Measurements from ENCODE around the gene THBD.

THBD gene

DNA sequence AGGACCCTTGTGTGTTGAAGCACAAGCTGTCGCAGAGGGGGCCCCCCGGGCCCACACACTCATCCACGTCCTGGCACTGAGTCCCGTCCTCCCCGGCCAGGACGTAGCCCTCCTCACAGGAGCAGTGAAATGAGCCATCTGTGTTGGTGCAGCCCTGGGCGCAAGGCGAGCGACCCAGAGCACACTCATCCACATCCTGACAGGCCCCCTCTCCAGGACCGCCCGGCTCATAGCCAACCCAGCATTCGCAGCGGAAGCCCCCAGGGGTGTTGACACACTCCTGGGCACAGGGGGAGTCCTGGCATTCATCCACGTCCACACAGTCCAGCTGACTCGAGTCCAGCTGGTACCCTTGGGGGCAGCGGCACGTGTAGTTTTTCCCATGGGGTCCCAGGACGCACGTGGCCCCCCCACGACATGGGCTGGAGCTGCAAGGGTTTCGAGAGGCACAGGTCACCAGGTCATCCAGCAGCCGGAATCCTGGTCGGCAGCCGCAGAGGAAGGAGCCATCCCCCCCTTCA, 35.4 kb upstream of the THBD start:
- no peak for DNase-seq (ENCODE audit: low read depth)

DNA sequence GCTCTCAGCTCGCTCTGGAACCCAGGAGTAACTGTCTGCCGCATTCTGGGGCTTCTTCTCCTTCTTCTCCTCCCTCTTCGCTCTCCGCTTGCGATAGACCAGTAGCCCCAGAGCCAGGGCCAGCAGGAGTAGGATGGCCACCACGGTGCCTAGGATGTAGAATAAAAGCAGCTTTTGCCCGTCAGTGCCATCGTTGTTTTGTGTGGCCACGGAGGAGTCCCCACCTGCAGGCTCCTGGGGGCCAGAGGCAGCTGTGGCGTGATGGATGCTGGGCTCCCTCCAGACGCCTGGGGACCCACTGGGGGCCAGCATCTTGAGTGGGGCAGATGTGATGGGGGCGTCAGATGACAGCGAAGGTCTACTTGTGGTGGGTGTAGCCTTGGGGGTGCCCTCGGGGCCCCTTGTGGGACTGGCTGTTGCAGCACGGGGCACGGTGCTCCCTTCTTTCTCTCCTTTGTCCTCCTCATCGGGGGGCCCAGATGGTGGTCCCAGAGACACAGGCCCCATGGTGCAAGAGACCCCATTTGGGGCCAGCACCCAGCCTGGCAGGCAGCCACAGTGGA, 34.9 kb upstream of the THBD start:
- no peak for DNase-seq (ENCODE audit: low read depth)

DNA sequence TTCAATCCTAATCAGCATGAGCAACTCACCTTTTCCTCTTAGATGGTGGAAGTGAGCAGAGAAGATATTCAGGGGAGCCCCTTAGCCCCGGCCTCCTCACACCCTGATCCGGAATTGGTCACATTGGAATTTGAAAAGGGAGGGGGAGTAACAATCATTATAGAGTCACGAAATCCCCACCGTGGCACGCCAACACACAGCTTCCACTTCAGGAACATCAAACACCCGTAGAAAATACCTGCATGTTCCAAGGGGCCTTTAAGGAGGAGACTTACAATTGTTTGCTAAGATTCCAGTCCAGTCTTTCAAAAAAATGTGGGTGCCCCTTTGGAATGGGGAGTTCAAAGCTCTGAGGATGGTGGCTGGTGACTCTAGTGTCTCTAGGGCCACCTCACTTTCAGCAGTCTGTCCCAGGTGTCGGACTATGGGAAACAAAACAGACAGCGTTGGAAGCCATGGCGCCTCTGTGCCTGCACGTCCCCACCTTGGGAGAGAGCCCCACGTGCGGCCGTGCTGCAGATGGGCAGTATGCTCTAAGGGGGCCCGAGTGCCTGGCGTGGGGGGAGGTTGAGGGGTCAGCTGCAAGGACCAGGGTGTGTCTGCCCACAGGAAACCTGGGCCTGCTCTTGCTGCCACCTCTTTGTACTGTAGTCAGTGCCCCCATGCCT, 34.2 kb upstream of the THBD start:
- no peak for DNase-seq (ENCODE audit: low read depth)

DNA sequence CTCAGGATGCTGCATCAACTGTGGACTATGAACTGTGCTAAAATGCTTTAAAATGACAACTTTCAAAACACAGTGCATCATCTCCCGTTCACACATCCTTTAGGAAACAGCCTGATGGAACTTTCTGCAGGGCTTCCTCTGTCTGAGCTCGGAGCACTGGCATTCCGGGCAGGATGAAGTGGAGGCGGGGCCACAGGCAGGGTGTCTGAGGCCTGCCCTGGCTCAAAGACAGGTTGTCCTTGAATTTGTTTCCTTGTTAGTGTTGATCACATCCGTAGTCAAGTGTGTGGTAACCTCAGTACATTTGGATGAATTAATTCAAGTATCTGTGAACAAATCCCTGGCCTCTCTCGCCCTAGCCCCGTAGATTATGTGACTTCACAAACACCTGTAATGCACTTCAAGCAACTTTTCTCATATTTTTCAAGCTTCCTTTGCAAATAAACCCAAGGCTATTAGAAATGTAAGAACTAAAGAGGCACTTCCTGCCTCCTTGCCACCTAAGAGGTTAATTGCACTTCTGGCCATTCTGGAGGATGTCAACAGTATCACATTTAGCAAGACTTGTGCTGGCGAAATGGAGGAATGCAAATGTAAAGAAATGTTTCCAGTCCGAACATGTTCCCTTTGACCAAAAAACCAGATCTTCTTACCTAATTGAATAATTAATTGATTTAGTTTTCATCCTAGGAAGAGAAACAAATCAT, 33.5 kb upstream of the THBD start:
- DNase-seq (ENCODE audit: low read depth), result peak; percentile 10

DNA sequence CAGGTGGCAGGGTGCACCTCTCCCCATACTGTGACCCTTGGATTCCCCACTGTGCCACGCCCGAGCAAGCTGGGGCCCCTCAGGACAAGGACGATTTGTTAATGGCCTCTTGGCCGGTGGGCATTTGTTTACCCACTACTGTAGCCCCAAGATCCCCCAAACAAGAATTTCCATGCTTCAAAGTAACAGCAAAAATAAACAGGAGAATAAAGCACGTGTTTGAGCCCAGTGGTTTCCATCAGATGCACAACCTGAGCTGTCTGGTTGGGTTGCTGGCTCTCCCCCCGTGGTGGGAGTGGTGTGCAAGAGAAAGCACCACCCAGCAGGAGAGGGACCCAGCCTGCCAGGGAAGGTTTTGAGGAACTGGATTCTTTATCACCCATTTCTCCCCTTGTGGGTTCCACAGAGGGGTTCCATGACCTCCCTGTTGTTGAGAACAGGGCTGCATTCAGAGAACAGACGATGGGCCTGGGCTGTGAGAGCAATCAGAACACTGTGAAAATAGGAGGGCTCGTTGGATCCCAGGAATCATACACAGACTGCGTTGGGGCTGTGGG, 31.9 kb upstream of the THBD start:
- no peak for DNase-seq (ENCODE audit: low read depth)

DNA sequence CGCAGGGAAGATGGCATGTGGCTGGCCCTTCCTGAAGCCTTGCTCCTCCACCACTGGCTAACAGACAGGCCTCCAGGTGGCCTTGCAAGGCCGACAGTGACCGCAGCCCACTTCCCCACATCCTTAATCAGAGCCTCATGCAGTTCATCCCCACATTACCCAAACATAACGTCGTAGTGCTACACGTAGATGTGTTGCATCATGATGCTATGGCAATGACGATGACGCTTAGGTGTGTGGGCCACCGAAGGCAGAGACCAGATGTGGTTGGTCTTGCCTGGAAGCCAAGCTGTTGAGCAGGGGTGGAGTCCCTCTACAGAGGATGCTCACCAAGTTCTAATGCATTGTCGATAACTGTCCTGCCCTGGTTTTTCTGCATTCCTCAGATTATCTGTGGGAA, 31.0 kb upstream of the THBD start:
- DNase-seq (ENCODE audit: low read depth), result no peak

DNA sequence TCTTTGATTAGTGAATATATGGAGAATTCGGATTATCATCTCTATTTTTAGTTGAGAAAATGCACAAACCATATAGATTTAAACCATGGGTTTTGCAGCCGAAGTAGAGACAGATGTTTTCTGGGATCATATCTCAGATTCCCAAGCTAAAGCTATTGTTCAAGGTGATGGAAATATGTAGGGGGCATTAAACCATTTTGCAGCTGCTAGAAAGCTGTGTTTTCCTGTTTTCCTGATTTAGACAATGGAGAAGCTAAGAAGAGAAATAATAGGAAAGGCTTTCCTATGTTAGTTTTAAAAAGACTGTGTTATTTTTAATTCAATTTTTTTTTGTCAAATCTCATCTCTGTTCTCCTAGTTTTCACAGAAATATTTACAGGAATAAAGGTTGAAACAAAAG, 30.5 kb upstream of the THBD start:
- no peak for DNase-seq (ENCODE audit: low read depth)

DNA sequence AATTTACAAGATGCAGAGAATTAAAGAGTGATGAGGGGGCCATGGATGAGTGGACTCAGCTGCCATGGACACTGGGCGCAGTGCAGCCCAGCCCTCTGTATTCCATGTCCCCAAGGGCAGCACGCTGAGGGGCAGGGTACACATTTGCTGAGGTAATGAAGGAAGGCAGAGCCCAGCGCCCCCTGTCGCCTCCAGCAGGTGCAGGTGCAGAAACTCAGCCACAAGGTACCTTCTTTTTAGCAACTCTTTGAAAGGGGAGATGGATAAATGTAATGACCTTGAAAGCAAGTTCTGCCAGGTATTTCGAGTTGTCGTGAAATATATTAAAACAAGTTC, 29.5 kb upstream of the THBD start:
- DNase-seq (ENCODE audit: low read depth), result no peak

DNA sequence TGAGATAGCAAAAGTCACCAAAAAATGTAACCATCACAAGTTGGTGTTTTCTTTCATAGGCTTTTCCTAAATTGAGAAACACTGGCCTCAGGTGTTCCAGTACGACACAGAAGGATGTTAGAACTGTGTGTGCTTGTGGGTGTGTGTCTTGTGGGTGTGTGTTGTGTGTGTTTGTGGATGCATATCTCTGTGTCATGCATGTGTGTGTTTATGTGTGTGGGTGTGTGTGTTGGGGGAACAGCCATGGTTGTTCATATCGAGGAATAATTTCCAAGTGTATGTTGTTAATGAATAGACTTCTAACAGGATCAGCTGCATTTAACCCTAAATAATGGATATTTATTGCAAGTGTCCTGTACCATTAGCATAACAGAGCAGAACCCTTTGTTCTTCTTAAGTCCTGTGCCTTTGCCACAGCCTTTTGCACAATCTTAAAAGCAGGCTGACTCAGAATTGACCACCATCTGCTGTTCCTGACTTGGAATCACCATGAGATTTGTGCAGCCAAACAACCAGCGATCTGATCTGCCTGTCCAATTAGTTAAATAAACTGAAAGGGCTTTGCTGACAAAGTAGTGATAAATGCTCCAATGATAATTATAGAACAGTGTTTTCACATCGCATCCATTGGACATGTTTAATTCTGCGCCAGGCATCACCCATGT, 29.0 kb upstream of the THBD start:
- peak; percentile 83 for DNase-seq (ENCODE audit: low read depth)

DNA sequence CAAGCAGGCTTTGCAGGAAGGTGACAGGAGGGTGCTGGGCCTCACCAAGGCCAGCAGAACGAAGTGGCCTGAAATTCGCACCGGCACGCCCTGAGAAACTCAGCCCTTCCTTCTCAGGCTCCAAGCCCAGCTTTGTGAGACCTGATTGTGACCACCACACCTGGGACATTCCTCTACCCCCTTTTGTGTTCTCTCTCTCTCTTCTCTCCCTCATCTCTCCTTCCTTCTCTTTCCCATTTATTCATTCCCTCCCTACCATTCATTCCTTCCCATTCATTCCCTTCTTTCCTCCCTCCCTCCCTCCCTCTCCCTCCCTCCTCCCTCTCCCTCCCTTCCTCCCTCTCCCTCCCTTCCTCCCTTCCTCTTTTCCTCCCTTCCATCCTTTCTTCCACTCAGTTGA, 27.8 kb upstream of the THBD start:
- no peak for DNase-seq (ENCODE audit: low read depth)

DNA sequence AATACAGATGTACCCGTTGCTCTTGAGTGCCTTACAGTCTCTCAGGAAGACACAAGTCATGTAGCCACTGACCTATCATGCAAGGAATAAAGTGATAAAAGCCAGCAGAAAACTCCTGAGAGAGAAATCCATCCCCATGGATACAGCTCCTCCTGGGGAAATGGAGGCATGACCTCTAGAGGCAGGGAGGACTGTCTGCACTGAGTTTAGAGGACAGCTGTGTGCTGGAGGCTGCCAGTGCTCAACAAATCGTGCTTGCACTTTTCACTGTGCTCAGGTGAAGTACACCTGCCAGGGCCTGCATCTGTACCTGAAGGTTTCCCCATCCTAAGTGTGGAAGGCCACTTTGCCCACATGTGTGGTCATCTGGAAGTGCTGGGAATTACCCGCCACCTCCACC, 24.6 kb upstream of the THBD start:
- DNase-seq (ENCODE audit: low read depth), result no peak

DNA sequence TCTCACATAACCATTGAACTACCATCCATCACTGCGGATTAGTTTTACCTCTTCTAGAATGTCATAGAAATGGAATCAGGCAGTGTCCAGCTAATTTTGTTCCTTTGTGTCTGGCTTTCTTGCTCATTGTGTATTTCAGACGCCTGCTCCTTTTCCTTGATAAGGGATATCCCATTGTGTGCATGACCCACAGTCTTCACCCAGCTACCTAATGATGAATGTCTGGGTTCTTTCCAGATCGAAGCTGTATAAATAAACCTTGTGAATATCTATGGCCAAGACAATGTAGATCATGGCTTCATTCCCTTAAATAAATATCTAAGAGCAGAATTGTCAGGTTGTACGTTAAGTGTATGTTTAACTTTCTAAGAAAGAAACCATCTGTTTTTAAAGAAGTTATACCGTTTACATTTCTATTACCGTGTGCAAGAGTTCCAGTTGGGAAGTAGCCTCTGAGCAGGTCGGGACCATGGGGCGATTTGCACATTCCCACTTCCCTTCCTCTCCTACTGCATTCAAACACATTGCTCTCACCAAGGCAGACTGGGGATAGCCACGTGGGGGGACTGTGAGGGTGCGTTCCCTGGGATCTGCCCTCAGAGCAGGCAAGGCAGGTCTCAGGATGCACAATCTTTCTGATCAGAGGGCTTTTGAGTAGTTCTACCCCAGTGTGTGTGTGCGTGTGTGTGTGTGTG, 23.6 kb upstream of the THBD start:
- DNase-seq (ENCODE audit: low read depth), result no peak

DNA sequence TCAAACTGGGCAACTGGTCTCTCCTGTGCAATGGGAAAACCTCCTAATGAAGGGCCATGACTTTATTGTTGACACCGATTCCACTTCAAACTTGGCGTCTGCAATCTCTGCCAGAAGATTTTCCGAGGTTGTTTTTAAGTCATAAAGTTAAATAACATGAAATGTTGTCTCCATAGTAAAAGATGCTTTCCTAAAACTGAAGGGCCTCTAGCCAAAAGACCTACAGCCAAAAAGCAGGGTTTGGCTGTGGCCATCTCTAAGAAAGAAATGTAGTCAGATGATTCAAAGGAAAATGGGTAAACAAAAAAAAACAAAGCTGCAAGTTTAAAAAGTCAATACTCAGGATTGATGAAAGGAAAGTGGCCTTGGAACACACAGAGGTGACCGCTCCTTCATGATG, 22.5 kb upstream of the THBD start:
- no peak for DNase-seq (ENCODE audit: low read depth)

DNA sequence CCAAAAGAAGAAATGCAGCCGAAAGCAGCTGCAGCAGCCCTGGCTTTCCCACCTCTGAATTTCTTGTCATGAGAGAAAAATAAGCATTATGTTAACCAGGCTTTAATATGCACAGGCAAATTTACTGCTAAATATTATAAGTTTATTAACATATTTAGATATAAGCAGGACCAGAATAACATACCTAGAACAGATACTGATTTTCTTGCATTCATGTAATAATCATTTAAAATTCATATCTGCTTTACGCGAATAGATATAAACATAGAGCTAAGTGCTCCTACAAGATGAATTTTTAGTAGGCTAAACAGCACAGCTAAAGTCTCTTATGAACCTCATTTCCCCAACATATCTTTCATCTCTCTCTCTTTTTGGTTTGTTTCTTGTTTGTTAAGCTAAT, 21.9 kb upstream of the THBD start:
- DNase-seq (ENCODE audit: low read depth), result no peak

DNA sequence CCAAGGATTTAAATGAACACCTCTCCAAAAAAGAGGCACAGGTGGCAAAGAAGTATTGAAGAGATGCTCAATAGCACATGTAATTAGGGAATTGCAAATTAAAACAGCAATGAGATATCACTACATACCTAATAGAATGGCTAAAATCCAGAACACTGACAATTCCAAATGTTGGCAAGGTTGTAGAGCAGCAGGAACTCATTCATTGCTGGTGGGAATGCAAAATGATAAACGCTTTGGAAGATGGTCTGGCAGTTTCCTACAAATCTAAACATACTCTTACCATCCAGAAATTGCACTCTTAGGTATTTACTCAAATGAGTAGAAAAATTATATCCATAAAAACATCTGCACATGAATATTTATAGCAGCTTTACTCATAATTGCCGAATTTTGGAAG, 19.6 kb upstream of the THBD start:
- DNase-seq (ENCODE audit: low read depth), result no peak

DNA sequence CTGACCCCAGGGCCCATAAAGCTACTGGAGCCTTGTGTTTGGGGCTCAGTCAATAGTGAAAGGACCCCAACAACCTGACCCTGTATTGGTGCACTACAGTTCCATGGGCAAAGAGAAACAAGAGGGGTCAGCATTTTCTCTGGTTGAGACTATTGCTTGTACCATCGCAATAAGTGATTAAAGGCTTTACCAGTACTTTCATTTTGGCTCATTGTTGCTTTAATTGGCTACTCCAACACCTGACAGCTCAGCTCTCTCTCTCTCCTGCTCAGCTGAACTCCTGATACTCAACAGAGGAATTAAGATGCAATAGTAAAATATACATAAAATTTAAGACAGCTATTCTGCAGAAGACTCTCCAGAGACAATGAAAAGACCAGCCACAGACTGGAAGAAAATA, 18.8 kb upstream of the THBD start:
- no peak for DNase-seq (ENCODE audit: low read depth)

DNA sequence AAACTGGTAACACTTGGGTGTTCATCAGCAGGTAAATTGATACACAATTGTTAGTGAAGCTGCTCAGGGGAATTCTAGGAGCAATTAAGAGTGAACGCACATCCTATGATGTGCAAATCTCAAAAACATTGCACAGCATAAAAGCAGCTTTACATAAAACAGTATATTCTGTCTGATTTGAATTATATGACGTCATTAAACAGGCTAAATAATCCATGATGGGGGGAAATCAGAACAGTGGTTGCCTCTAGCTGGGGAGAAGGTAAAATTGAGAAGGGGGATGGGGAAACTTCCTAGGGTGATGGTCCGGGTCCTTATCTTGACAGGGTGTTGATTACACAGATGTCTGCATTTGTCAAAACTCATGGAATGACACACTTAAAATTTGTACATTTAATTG, 17.3 kb upstream of the THBD start:
- DNase-seq (ENCODE audit: low read depth), result no peak

DNA sequence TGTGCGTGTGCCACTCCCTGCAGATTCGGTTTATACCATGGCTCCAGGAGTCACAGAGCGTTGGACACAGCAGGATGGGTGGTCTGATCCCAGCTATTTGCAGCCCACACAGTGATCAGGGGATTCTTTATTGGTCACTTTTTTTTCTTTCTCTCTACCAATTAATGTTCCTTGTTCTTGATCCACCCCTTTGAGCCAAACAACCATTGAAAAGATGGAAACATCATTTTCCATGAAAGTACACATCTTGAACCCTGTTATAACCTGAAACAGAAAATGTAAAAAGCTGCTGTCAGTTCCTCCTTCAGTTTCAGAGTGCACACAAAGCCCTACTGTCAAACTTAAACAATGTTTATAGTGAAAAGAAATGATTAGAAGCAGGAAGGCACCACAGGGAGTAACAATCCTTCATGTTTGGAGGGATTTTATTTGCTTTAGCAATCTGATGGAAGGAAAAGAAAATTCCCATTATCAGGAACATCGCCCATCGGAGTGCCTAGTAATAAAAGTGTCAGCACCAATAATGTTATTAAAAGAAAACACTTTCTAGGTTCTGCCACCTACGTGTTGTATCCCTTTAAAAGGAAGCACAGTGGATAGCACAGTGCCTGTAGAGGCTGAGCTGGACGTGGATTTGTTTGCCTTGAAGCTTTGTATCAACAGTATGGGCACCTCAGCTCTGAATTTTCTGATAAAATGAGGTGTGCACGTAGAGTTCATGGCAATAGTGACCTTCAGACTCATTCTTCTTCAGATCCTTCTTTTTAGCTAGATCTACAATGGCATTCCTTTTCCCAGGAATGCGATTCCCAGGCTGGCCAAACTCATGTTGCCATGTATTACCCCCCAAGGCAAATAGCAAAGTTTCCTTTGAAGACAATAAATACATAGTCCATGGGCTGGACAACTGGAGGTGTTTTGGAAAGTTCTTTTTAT, 16.1 kb upstream of the THBD start:
- DNase-seq (ENCODE audit: low read depth), result no peak

DNA sequence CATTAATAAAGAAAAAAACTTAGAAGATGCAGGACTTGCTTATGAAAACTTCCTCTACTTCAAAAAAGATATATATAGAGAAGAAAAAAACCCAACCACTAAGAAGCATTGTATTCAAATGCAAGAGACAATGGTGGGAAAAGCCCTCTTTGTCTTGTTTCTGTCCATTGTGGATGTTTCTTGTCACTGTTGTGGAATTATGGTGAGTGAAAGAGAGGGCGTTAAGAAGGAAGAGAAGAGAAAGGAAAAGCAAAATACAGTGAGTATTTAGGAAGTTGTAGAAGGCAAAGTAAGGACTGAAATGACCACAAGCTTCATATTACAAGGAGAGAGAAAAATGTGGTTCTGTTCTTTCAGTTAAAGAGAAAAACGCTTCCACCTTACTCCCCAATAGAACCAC, 14.1 kb upstream of the THBD start:
- DNase-seq (ENCODE audit: low read depth), result no peak

DNA sequence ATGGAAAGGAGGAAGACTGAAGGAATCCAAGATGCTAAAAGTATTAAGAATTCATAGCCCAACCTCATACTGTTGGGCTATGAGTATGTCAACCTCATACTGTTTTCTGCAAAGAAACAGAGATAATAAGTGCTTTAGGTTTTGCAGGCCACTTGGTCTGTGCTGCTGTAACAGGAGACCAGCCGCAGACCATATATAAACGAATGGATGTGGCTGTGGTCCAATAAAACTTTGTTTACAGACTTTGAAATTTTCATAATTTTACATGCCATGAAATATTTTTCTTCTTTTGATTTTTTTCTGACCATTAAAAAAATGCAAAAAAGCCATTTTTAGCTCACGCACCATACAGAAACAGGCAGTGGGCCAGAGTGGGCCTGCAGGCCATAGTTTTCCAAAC, 13.7 kb upstream of the THBD start:
- no peak for DNase-seq (ENCODE audit: low read depth)

DNA sequence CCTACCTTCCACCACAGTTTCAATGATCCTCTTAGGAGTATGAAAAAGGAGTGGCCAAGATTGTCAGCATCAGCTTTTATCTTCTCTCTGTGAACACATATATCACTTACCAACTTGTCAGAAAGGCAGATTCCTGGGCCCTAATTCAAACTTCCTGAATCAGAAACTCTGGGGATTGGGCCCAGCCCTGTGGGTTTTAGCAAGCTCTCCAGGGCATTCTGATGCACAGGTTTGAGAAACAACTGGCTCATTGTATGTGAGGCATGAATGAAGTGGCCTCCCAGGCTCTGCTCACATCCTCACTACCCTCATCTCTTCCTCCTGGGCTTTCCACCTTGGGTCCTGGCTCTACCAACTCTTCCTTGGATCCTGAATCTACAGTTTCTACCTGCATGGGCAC, 13.2 kb upstream of the THBD start:
- DNase-seq (ENCODE audit: low read depth), result no peak
